Renal cortex interstitium (tissue), 11 donors: Measurements from ENCODE around the gene SKIC8. TPM values are rescaled to one million over a fixed set of nuclear protein-coding genes. Genes with fewer than 3 reads are reported as not detected.

Experiments
- DNase-seq, 11 donors: peaks; one replicate each; pipeline ENCODE4 v3.0.0-alpha.2; 2013; ENCODE audit warnings: low read depth in 9 of 11, low spot score in 4 of 11; ENCODE audit errors: extremely low read depth in 1 of 11
- polyA plus RNA-seq, 3 donors: library from polyadenylated mRNA; unstranded; fragments of 120-200 nt; gene quantifications; one replicate each; pipeline ENCODE4 v1.2.1, GENCODE V29; 2013; ENCODE audit not compliant: insufficient read length in 3 of 3

SKIC8 gene
- polyA plus RNA-seq, 3 donors, result 103 to 108 (median 108) TPM

GRCh38 chr15:78308422-78309032, 9.1 kb upstream of the SKIC8 start:
- peak in 6 of 11 donors; percentile 45 to 69 (median 62) for DNase-seq

- DNase-seq, result no peak
Observed at GRCh38 chr15:78307976-78308375, 8.6 kb upstream of the SKIC8 start.

GRCh38 chr15:78306176-78306774, 6.9 kb upstream of the SKIC8 start:
- no peak for DNase-seq

GRCh38 chr15:78304216-78305066, 5.0 kb upstream of the SKIC8 start:
- DNase-seq, result no peak

GRCh38 chr15:78302579-78303312, 3.3 kb upstream of the SKIC8 start:
- DNase-seq, result no peak

- no peak for DNase-seq
Observed at GRCh38 chr15:78301828-78302227, 2.4 kb upstream of the SKIC8 start.

GRCh38 chr15:78301326-78301725, 1.9 kb upstream of the SKIC8 start:
- DNase-seq, result no peak

- no peak for DNase-seq
Observed at GRCh38 chr15:78292219-78292618, 7.2 kb downstream of the SKIC8 start.

- no peak for DNase-seq
Observed at GRCh38 chr15:78291698-78292097, 7.7 kb downstream of the SKIC8 start.

- DNase-seq, result no peak
Observed at GRCh38 chr15:78291052-78291451, 8.4 kb downstream of the SKIC8 start.

- no peak for DNase-seq
Observed at GRCh38 chr15:78290222-78290621, 9.2 kb downstream of the SKIC8 start.

GRCh38 chr15:78284758-78285157, 14.7 kb downstream of the SKIC8 start:
- DNase-seq, result no peak

GRCh38 chr15:78282324-78282723, 17.1 kb downstream of the SKIC8 start:
- DNase-seq, result no peak

GRCh38 chr15:78280319-78281072, 18.9 kb downstream of the SKIC8 start:
- no peak for DNase-seq

- DNase-seq, result no peak
Observed at GRCh38 chr15:78276064-78276943, 23.1 kb downstream of the SKIC8 start.

- no peak for DNase-seq
Observed at GRCh38 chr15:78274994-78275393, 24.4 kb downstream of the SKIC8 start.

- no peak for DNase-seq
Observed at GRCh38 chr15:78272776-78273175, 26.6 kb downstream of the SKIC8 start.

GRCh38 chr15:78272316-78272715, 27.1 kb downstream of the SKIC8 start:
- DNase-seq, result no peak
